Right lobe of liver (tissue), 4 donors: Measurements from ENCODE around the gene GARIN5B.

ENCODE experiments used
- CTCF ChIP-seq, 4 donors: fragments of 200-600 bp in 3 of 4; fragments of 450-650 bp in 1 of 4; IDR thresholded peaks; one replicate each; pipeline versions ENCODE4 v1.5.1 to v1.8.0; 2016 to 2022; ENCODE audit warnings: antibody characterized with exemption in 4 of 4, mild to moderate bottlenecking in 2 of 4
- POLR2A ChIP-seq: fragments of 450-650 bp; IDR thresholded peaks from one replicate; pipeline ENCODE4 v1.6.1; 2017; ENCODE audit warnings: antibody characterized with exemption, mild to moderate bottlenecking
- donor health status: DM: no; HTN: no; CAD: no.
- donor health status: DM: no; HTN: no; CAD: no.
- donor health status: DM: no; HTN: yes; CAD: no.

- TF ChIP-seq CTCF (IDR thresholded peaks at IDR 0.05) (no peak), POLR2A (no peak)
Observed at GRCh38 chr19:55402509-55402908, 39.4 kb upstream of the GARIN5B start.
